ENCODE results near the gene FKBP2.

FKBP2 gene
- total RNA-seq: 0 to 0.61 (median 0.16) reads per million in 18 experiments

- peak; percentile 99 for DNase-seq
Observed at GRCh38 chr11:64240435-64241240, at the start of gene FKBP2. FKBP2 (plus strand) TSS chr11:64241095; CDS start chr11:64242388, 1,293 bp downstream.

DNA sequence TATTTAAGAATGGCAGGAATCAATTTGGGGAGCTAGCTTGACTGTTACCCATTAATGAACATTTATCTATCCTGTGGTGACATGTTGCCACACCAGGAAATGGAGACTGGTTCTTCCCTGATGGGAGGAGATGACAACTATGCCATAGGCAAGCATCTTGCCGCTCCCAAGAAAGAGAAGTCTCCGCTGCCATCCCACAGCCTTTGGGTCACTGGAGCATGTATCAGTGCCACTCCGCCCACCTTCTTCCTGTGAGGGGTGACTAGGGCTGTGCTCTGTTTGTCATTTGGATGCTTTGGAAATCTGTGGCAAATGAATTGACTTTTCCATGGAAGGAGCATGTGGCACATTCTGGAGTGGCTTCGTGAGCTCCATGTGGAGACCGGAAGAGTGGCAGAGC is 48.5 kb upstream of the FKBP2 start:
- peak; percentile 91 to 97 for DNase-seq

- peak; percentile 88 to 97 for DNase-seq
Observed at GRCh38 chr11:64196626-64197025, 44.3 kb upstream of the FKBP2 start.

DNA sequence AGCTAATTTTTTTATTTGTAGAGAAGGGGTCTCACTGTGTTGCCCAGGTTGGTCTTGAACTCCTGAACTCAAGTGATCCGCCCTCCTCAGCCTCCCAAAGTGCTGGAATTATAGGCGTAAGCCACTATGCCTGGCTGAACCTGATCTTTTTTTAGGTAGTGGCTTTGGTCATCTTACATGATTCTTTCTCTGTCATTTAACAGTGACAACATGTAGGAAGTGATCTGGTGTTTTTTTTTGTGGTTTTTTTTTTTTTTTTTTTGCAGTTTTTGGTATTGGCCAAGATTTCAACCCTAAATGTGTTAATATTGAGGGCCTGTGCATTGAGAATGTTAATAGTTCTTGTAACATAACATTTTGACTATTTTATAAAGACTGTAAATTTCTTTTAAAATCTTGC is 42.4 kb upstream of the FKBP2 start:
- peak; percentile 60 to 83 for DNase-seq

GRCh38 chr11:64201543-64201942 is 39.4 kb upstream of the FKBP2 start:
- no peak for DNase-seq

DNA sequence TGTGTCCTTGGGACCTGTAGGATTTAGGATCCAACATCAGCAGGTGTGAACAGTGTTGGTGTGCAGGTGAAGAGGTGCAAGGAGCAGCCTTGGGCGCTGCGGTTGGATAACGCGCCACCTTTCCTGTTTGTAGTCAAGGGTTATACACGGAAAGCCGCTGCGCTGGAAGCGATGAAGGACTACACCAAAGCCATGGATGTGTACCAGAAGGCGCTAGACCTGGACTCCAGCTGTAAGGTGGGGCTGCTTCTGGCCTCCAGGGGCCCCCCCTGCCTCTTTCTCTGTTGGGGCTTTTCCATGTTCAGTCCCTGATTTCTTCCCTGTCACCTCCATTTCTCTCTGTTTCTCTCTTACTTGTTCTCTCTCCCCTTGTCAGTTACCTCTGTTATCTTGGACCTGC is 37.9 kb upstream of the FKBP2 start:
- no peak for DNase-seq

DNA sequence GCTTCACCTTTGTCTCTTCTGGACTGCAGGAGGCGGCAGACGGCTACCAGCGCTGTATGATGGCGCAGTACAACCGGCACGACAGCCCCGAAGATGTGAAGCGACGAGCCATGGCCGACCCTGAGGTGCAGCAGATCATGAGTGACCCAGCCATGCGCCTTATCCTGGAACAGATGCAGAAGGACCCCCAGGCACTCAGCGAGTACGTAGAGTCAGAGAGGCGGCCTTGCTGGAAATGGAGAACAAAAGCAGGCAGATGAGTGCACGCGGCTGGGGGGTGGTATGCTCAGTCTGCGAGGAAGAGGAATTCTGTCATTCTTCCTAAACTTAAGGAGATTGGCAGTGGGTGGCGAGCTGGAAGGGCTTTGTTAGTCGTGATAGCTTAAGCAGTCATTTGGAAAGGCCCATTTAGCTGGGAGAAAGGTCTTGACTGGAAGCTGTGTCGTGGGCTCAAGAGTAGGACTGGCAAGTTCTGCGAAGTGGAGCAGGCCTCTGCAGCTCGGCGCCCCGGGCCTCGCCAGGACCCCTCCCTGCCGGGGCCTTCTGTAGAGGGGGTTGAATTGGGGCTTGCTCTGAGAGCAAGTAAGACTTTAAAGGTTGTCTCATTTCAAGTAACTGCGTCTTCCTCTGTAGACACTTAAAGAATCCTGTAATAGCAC is 37.3 kb upstream of the FKBP2 start:
- no peak for DNase-seq

GRCh38 chr11:64204080-64204440 is 36.8 kb upstream of the FKBP2 start:
- DNase-seq: no peak

DNA sequence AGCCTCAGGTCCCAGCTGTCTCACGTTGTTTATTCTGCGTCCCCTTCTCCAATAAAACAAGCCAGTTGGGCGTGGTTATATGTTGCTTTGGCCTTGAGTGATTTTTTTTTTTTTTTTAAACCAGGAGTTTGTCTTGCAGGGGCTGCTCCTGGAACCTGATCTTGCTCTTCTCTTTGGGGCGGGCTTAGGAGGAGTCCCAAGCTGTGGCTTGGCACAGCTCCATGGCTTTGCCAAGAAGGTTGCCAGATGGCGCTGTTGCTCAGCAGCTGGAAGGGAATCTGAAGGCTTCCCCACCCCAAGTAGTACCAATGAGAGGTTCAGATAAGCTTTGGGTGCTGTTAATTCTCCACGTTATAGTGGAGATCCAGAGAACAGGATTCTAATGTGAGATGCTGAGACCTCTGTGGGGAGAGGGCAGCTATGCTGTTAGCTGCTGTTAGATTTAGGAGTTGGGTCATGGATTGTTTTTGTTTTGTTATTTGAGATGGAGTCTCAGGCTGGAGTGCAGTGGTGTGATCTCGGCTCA is 36.4 kb upstream of the FKBP2 start:
- DNase-seq: peak; percentile 91 to 92

DNA sequence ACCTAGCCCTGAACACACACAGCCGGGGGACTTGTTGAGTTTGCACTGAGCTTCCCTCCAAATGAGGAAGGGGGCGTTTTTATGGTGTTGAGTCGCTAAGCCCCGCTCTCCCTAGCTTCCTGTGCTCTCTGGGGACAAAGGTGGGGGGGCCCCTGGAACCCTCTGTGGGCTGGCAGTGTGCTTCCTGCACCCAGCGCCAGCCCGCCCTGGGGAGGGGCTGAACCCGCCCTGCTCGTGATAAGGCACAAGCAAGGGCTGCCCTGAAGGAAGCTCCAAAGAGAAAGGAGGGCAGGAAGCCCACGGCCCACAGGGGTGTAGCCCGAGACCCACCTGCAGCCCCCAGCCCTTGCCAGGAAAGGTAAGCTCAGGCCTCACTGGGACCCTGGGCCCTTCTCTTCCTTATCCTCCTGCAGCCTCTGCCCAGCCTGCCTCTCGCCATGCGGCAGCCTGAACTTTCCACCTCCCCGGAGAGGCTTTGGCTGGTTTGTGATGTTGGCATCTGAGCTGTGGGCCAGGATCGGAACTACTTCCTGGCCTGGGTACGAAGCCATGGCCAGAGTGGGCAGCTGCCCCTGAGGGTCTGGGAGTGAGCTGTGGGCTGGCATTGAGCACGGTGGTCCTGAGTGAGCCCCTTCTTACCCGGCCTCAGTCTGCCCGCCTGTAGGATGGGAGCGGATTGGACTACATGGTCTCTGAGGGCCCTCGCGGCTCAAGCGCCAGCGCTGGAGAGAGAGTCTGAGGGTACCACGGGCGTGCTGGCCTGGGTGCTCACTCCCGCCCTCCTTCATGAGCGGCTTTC is 34.2 kb upstream of the FKBP2 start, which contains the start of gene FERMT3:
TSS of gene FERMT3 (plus strand) at position 265 of the 799 bp plus-strand sequence. CDS start 644 bp downstream, outside the sequence.
- DNase-seq: peak; percentile 84 to 94

- peak; percentile 89 to 95 for DNase-seq
Observed at GRCh38 chr11:64207256-64208085, 33.4 kb upstream of the FKBP2 start.

DNA sequence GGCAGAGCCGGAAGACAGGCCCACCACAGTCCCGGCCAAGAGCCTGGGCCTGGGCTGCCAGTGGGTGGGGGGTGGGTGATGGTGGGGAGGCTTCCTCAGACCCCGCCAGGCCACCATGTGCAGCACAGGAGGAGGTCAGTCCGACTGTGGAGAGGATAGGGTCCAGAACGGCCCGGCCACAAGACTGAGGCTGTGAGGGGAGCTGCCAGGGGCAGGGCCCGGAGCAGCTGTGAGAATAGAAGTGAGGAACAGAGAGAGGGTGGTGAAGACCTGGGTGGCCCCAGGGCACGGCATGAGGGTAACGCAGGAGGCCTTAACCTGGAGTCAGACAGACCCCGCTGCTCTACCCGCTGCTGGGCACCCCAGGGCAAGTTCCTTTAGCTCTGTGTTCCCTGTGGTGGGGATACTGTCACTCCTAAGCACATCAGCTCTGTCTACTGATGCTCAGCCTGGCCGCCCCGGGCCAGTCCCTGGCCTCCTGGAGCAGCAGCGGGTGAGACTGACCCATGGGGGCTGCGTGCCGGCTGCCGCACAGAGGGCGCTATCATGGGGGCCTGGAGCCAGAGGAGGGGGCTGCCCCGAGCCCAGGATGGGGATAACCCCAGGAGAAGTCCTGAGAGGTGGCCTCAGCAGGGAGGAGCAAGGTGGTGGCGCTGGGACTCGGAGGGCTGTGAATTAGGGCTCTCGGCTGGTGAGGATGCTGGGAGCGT is 32.7 kb upstream of the FKBP2 start:
- DNase-seq: no peak

DNA sequence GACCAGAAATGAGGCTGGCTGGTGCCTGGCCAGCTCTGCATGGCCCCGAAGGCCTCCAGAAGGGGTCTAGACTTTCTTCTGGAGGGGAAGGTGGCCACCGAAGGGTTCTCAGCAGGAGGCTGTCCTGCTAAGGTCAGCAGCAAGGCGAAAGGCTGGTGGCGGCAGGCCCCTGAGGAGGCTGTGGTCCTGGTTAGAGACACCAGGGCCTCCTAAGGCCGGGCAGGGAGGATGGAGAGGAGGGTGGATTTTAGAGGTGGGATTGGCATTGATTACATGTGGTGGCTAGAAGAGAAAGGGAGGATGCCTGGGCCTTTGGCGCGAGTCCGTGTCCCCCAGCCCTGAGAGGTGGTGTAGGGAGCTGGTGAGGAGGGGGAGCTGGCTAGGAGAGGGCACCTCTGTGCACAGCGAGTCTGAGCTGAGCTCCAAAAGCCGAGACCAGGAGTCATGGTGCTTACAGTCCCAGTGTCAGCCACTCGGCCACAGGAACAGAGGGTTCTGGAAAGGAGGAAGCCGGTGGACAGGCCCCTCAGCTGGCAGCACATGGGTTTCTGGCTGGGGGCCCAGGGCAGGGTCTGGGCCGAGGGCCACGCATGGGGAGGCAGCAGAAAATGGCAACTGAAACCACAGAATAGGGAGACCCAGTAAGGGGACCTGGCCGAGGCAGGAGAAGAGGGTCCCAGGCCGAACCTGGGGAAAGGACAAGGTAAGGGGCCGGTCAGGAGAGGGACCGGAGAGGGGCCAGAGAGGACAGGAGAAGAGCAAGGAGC is 31.9 kb upstream of the FKBP2 start:
- no peak for DNase-seq

- no peak for DNase-seq
Observed at GRCh38 chr11:64209563-64209843, 31.4 kb upstream of the FKBP2 start.

- DNase-seq: no peak
Observed at GRCh38 chr11:64210301-64211020, 30.4 kb upstream of the FKBP2 start.

- no peak for DNase-seq
Observed at GRCh38 chr11:64211181-64211872, 29.6 kb upstream of the FKBP2 start.

DNA sequence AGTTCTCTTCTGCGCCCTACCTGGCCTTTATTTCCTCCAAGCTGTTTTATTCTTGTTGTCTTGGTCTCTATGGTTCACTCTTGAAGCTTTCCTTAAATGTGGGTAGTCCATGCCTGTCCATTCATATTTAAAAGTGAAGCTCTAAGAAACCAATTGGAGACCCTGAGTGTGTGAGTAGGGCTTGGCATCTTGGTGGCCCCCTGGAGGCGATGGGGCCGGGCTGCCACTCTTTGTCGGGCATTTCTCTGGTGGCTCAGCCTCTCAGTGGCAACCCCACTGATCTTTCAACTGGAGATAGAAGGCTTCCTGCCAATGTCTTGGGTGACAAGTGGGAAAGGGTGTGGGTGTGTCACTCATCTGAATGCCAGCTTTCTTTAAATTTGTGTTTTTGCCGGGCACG is 24.0 kb upstream of the FKBP2 start:
- DNase-seq: no peak

DNA sequence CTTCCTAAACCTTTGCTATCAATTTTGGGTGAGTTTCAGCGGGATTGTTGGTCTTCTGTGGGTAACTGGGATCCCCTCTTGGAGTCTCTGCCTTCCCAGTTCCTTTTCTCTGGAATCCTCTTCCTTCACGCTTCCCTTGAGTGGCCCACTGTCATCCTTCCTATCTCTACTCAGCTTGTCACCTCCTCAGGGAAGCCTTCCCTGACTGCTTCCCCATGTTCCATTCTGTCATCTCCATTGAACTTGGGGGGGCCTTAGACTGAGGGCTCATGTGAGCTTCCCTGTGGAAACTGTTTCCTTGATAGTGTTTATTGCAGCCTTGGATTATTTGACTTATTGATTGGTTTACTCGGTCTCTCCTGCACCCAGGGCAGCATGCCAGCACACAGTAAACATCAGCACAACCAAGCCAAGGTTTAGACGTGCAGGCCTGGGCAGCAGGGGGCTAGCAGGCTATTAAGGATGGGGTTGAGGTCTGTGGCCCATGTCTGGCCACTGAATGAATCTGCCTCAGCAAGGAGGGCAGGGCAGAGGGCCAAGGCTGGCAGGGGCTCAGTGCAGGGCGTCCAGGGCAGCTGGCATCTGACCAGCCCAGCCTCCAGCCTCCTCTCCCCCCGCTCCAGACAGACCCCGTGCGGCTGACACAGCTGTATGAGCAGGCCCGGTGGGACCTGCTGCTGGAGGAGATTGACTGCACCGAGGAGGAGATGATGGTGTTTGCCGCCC is 22.1 kb upstream of the FKBP2 start:
- no peak for DNase-seq

- DNase-seq: no peak
Observed at GRCh38 chr11:64219354-64219684, 21.6 kb upstream of the FKBP2 start.

All from inflammatory macrophage (primary cell).